ENCODE data around the gene POU2F2. TPM values are rescaled to one million over a fixed set of nuclear protein-coding genes. Genes with fewer than 3 reads are reported as not detected.
"Not testable (repeated sequence)": the region's sequence is repeated elsewhere in the genome, so short reads cannot be mapped to it uniquely, and the experiment has no call there.

Gene POU2F2
- polyA plus RNA-seq, 2 of the 4 experiments (the other 2 are of a cell fraction) = 0.16 to 0.28 TPM

- ChIA-PET POLR2A (no interaction called here), CTCF (interaction anchor here (0.8 to 21.9 kb wide), 10 partner anchors 8 to 252 kb away, joined by 3 to 324 read pairs (median 4); no protein-coding TSS in a partner anchor)
- no peak overlapping the region for H3K4me2 ChIP-seq
- no peak overlapping the region for H3K27ac ChIP-seq
- ATAC-seq (no peak), DNase-seq (ENCODE audit: low read depth in 1 of 2, low spot score in 1 of 2) (no peak), FAIRE-seq (peak; percentile 43)
- no peak overlapping the region for H3K4me3 ChIP-seq
- H3K9me3 ChIP-seq = no peaks in the 10 kb centered on the region
- H3K4me1 ChIP-seq = 0 out of 3 replicates have a peak, but pooled peaks cover 6% of the 10 kb centered on the region
- TF ChIP-seq RFX5 (IDR thresholded peaks at IDR 0.05) = no peak
- no peak for TF ChIP-seq BHLHE40 (IDR thresholded peaks at IDR 0.05; ENCODE audit: low read depth, low read length)
- TF ChIP-seq CHD4 (IDR thresholded peaks at IDR 0.05; ENCODE audit: borderline replicate concordance) = no peak
- TF ChIP-seq HOXB13 (CRISPR knock-in tag; IDR thresholded peaks at IDR 0.05; ENCODE audit: low read depth) = no peak
- no peak for TF ChIP-seq SREBF2 (IDR thresholded peaks at IDR 0.05)
- no peak for TF ChIP-seq HOXB5 (CRISPR knock-in tag; IDR thresholded peaks at IDR 0.05)
- TF ChIP-seq MAFK (IDR thresholded peaks at IDR 0.05; ENCODE audit: partially characterized antibody) = no peak
- TF ChIP-seq CBX2 (IDR thresholded peaks at IDR 0.05; ENCODE audit: borderline replicate concordance, low read depth) = no peak
- TF ChIP-seq HMGXB4 (CRISPR knock-in tag; IDR thresholded peaks at IDR 0.05; ENCODE audit: borderline replicate concordance) = no peak
- TF ChIP-seq, protein P1, sequence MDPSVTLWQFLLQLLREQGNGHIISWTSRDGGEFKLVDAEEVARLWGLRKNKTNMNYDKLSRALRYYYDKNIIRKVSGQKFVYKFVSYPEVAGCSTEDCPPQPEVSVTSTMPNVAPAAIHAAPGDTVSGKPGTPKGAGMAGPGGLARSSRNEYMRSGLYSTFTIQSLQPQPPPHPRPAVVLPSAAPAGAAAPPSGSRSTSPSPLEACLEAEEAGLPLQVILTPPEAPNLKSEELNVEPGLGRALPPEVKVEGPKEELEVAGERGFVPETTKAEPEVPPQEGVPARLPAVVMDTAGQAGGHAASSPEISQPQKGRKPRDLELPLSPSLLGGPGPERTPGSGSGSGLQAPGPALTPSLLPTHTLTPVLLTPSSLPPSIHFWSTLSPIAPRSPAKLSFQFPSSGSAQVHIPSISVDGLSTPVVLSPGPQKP (IDR thresholded peaks at IDR 0.05; ENCODE audit: low read depth, low read length) = no peak
- WGBS (ENCODE audit: missing lambda C conversion rate) = 76% methylated on average over 7 of the region's 7 CpGs
These were observed 86.7 kb downstream of the POU2F2 start for GRCh38 chr19:42045575-42045974.

GRCh38 chr19:42042455-42043170 is 89.6 kb downstream of the POU2F2 start:
- ChIA-PET POLR2A (interaction anchor here (0.6 to 0.9 kb wide), 2 partner anchors 13 to 34 kb away, joined by 4 to 6 read pairs; partner anchors contain the start of gene ZNF574), CTCF (interaction anchor here (0.9 to 21.9 kb wide), 7 partner anchors 9 to 55 kb away, joined by 3 to 324 read pairs (median 4); no protein-coding TSS in a partner anchor)
- H3K4me3 ChIP-seq = no peak overlapping the region
- ATAC-seq = no peak
- H3K4me1 ChIP-seq = no peaks in the 10 kb centered on the region
- no peak for DNase-seq (ENCODE audit: low read depth in 1 of 2, low spot score in 1 of 2)
- no peak overlapping the region for H3K27ac ChIP-seq
- H3K9me3 ChIP-seq = no peaks in the 10 kb centered on the region
- 74% methylated on average over 30 of the region's 30 CpGs for WGBS (ENCODE audit: missing lambda C conversion rate)
- peak; percentile 13 for FAIRE-seq
- H3K4me2 ChIP-seq = no peak overlapping the region
- TF ChIP-seq SREBF2 (IDR thresholded peaks at IDR 0.05) = no peak
- TF ChIP-seq JUN (IDR thresholded peaks at IDR 0.05) = no peak
- TF ChIP-seq REST (IDR thresholded peaks at IDR 0.05) = no peak
- TF ChIP-seq BCL3 (IDR thresholded peaks at IDR 0.05) = no peak
- TF ChIP-seq ZC3H11A (IDR thresholded peaks at IDR 0.05) = no peak
- TF ChIP-seq KDM1A (IDR thresholded peaks at IDR 0.05; ENCODE audit: low read depth) = no peak
- no peak for TF ChIP-seq SMC3 (IDR thresholded peaks at IDR 0.05)
- TF ChIP-seq HEYL (CRISPR knock-in tag; IDR thresholded peaks at IDR 0.05) = no peak
- TF ChIP-seq NFE2L2 (conservative IDR thresholded peaks at IDR 0.05; ENCODE audit: low read length) = no peak
- TF ChIP-seq, protein P2, sequence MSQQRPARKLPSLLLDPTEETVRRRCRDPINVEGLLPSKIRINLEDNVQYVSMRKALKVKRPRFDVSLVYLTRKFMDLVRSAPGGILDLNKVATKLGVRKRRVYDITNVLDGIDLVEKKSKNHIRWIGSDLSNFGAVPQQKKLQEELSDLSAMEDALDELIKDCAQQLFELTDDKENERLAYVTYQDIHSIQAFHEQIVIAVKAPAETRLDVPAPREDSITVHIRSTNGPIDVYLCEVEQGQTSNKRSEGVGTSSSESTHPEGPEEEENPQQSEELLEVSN (IDR thresholded peaks at IDR 0.05; ENCODE audit: borderline replicate concordance, low read depth) = no peak
- no peak for TF ChIP-seq CBX2 (IDR thresholded peaks at IDR 0.05; ENCODE audit: borderline replicate concordance, low read depth)
- no peak for TF ChIP-seq CEBPB (IDR thresholded peaks at IDR 0.05)
- no peak for TF ChIP-seq EHF (CRISPR knock-in tag; IDR thresholded peaks at IDR 0.05)
- no peak for TF ChIP-seq EP300 (IDR thresholded peaks at IDR 0.05)

DNA sequence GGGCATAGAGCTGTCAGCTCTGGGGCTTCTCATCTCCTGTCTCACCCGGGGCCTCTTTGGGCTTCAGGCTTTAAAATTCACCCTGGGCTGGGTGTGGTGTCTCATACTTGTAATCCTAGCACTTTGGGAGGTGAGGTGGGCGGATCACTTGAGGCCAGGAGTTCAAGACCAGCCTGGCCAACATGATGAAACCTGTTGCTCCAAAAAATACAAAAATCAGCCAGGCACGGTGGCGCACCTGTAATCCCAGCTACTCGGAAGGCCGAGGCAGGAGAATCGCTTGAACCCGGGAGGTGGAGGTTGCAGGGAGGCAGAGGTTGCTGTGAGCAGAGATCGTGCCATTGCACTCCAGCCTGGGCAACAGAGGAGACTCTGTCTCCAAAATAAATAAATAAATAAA is 91.8 kb downstream of the POU2F2 start:
- 71% methylated on average over 9 of the region's 9 CpGs for WGBS (ENCODE audit: missing lambda C conversion rate)
- not testable (repeated sequence) for FAIRE-seq; H3K4me3 ChIP-seq; H3K4me2 ChIP-seq; H3K27ac ChIP-seq; DNase-seq (ENCODE audit: low read depth in 1 of 2, low spot score in 1 of 2); H3K9me3 ChIP-seq; ATAC-seq; H3K4me1 ChIP-seq
- CTCF ChIA-PET = interaction anchor here (0.6 to 21.9 kb wide), 5 partner anchors 7 to 92 kb away, joined by 3 to 324 read pairs (median 3); partner anchors contain the start of gene POU2F2
- POLR2A ChIA-PET = interaction anchor here (1.4 kb wide), 1 partner anchor 35 kb away, joined by 3 read pairs; the partner anchor contains the start of gene ZNF574
